OCI-LY1 (cell line): ENCODE data around the gene H1-8.

Experiments used
- CTCF ChIP-seq: fragments of 200-600 bp; sonication (generic), shearing (Covaris generic); IDR thresholded peaks from 2 replicates; pipeline ENCODE4 v1.5.1; 2017; ENCODE audit warnings: mild to moderate bottlenecking, antibody characterized with exemption, low read length, moderate library complexity, mixed read lengths
- EZH2 ChIP-seq: fragments of 200-600 bp; sonication (generic), shearing (Covaris generic); IDR thresholded peaks from 2 replicates; pipeline ENCODE4 v1.8.0; 2017; ENCODE audit warnings: borderline replicate concordance, mixed run types, mild to moderate bottlenecking, antibody characterized with exemption, low read length, moderate library complexity, mixed read lengths

GRCh38 chr3:129593230-129593594, 50.2 kb downstream of the H1-8 start:
- TF ChIP-seq CTCF (peak; percentile 54), EZH2 (no peak)
